ENCODE measurements around the gene UVSSA.

The UVSSA gene

GRCh38 chr4:1348014-1348513, 1.1 kb downstream of the UVSSA start:
- in situ Hi-C loops (cut with MboI; ENCODE audit: low sequenced_read_pairs) = no loop called here

DNA sequence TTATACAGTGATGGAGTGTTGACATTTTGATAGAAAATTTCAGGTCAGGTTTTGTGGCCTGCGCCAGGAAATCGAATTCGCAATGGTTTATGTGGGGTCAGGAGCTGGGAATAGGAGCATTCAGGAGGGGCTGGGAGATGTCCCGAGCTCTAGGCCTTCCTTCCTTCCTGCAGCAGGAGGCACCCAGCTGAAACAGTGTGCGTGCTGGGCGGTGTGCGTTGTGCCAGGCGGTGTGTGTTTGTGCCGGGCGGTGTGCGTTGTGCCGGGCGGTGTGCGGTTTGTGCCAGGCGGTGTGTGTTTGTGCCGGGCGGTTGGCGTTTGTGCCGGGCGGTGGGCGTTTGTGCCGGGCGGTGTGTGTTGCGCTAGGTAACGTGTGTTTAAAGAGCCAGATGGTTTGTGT, 1.7 kb downstream of the UVSSA start:
- in situ Hi-C loops (cut with MboI; ENCODE audit: low sequenced_read_pairs) = no loop called here

DNA sequence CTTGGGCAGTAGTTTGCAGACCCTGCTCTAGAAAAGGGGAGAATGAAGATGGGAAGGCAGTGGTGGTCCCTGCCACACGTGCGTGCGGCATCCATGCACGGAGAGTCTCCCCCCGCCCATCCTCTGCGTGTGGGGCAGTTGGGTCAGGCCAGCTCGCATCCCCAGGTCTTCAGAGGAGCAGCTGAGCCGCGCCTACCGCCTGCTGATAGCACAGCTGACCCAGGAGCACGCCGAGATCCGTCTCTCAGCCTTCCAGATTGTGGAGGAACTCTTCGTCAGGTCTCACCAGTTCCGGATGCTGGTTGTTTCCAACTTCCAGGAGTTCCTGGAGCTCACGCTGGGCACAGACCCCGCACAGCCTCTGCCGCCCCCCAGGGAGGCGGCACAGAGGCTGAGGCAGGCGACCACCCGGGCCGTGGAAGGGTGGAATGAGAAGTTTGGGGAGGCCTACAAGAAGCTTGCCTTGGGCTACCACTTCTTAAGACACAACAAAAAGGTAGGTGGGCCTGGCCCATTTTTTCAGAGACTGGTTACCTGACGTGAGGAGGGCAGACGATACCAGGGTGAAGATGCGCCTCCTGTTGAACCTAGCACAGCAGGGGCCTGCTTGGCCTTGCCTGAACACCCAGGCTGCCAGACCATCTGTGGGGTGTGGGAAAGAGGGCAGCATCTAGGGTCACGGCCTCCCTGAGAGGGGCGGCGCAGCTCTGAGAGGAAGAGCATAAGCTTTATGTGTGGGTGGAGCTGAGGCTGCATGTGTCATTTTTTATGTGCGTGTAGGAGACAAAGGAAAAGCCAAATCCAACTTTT, 2.6 kb downstream of the UVSSA start:
- in situ Hi-C loops (cut with MboI; ENCODE audit: low sequenced_read_pairs) = no loop called here

GRCh38 chr4:1350169-1350520, 3.1 kb downstream of the UVSSA start:
- in situ Hi-C loops (cut with MboI; ENCODE audit: low sequenced_read_pairs) = no loop called here

DNA sequence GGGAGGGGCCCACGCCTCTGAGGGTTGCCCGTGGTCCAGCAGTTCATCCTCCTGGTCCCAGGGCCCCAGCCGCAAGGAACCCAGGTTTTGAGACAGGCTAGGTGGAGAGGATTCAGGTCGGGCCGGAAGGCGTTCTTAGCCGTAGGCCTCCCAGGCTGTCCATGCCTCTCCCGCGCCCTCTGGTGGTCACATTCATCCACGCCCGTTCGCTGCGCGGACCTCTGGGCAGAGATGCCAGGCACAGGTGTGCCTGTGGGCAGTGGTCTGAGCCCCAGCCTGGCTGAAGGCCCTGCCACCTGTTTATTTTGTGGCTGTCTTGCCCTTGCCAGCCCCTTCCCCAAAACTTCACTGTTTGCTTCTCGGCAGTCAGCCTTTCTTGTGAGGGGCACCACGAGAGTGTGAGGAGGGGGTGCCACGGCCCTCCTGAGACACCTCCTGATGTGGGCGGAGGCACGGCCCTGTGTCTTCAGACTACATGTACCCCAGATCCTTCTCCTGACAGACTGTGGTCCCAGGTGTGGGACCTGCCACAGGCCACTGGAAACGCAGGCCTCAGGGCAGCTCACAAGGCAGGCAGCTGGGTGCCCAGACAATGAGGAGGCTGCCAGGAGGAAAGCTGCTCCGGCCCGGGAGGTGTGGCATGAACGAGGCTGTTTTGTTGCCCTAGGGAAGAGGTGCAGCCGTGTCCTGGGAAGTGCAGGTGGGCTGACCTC, 5.0 kb downstream of the UVSSA start:
- in situ Hi-C loops (cut with MboI; ENCODE audit: low sequenced_read_pairs) = no loop called here

DNA sequence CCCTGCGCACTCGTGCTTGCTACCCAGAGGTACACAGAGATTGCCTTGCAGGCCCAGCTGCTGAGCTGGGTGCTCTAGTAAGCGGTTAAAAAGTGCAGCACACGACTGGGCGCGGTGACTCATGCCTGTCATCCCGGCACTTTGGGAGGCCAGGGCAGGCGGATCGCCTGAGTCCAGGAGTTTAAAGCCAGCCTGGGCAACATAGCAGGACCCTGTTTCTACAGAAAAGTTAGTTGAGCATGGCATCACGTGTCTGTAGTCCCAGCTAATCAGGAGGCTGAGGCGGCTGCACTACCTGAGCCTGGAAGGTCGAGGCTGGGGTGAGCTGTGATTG, 5.5 kb downstream of the UVSSA start:
- in situ Hi-C loops (cut with MboI; ENCODE audit: low sequenced_read_pairs) = no loop called here

DNA sequence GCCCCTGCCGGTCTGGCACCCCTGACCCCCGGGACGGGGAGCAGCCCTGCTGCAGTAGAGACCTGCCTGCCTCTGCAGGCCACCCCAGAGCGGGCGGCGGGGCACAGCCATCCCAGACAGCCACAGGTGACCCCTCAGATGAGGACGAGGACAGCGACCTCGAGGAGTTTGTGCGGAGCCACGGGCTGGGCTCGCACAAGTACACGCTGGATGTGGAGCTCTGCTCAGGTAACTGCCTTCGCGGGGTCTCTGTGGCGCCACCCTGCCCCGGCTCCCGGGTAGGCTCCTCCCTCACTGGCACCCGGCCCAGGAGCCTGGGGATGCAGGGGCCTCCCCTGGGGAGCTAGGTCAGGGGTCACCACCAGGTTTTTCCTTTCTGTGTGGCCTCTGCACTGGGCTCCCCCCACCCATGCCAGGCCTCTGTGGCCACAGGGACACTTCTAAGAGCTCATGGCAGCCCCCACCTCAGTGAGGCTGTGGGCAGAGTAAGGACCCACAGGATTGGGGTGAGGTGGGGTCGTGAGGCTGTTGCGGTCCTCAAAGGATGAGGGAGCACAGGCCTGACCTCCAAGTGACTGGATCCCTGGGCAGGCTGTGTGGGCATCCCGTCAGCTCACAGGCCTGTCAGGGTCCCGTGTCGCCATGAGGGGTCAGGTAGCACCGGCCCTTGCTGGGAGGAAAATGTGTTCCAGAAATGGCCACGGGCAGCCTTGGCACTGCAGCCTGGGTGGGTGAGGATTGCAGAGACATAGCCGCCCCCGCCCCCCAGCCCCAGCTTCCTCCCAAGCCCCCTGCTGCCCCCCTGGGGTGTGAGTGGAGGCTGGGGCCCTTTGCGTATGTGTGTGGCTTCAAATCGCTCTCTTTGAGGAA, 6.4 kb downstream of the UVSSA start:
- in situ Hi-C loops (cut with MboI; ENCODE audit: low sequenced_read_pairs) = no loop called here

DNA sequence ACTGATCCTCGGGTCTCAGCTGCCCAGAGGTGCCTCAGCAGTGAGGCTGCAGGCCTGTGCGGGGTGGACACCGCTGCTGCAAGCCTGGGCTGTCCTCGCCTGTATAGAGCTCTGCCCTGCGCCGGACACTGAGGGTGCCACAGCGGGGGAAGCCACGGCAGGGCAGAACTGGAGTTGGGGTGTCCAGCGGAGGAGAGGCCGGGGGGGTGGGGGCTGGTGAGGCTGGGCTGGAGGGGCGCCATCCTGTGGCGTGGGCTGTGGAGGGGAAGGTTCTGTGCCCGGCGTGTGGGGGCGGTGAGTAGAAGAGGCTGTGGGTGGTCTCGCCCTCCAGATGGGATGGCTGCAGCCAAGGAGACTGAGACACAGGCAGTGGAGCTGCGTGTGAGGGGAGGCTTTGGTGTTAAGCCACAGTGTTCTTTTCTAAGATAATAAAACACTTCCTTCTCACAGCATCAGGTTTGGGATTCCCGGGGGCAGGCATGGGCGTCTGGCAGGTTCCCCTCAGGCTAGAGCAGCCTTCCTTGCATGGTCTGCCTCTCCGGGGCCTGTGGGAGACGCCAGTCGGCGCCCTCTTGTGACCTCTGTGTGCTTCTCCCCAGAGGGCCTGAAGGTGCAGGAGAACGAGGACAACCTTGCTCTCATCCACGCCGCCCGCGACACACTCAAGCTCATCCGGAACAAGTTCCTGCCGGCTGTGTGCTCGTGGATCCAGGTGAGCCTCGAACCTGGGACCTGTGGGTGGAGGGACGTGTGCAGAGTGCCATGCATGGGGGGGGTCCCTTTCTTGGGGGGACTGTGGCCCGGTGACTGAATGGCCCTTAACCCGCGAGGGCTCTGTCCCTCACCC, 7.4 kb downstream of the UVSSA start:
- in situ Hi-C loops (cut with MboI; ENCODE audit: low sequenced_read_pairs) = no loop called here

DNA sequence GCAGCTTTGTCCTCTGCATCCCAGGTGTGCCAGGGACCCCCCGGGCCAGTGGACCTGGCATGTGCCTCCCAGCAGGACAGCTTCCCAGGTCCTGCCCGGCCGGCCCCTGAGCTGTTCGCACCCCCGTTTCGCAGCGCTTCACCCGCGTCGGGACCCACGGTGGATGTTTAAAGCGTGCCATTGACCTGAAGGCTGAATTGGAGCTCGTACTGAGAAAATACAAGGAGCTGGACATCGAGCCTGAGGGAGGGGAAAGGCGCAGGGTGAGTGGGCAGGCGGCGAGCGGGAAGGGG, 7.9 kb downstream of the UVSSA start:
- in situ Hi-C loops (cut with MboI; ENCODE audit: low sequenced_read_pairs) = no loop called here

- in situ Hi-C loops (cut with MboI; ENCODE audit: low sequenced_read_pairs) = no loop called here
Observed at GRCh38 chr4:1355378-1355777, 8.4 kb downstream of the UVSSA start.

- in situ Hi-C loops (cut with MboI; ENCODE audit: low sequenced_read_pairs) = no loop called here
Observed at GRCh38 chr4:1356181-1356998, 9.4 kb downstream of the UVSSA start.

DNA sequence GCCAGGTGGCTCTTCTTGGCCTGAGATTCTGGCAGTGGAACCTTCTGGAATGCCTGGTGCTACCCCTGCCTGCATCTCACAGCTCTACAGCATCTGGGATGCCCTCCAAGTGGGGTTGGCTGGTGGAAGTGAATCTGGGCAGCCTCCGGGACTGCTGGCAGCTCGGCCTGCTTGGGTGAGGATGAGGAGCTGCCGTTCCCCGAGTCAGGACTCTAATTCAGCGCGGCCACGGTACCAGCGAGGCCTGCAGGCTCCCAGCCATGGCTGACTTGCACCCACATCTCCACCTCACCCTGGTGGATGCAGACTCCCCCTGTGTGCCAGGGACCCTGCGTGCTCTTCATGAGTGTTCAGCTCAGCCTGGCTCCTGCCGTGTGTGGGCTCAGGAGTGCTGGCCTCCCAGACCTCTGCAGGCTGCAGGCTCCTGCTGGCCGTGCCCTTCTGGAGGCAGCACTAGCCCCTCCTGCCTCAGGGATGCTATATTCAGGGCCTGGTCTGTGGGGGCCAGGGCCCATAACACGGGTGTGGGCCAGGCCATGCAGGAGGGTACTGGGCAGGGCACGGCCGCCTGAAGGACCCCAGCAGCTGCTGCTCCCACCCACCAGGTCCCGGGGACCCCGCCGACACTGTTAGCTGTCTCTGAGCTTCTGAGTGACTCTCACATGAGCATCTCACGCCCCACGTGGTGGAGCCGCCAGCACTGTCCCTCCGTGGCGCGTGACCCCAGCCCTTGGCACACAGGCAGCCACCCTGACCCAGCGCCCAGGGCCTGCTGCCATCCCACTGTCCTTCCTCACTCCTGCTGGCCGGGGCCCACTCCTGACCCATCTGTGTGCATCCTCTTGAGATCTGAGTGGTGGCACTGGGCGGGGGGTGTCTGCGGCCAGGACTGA, 10.6 kb downstream of the UVSSA start:
- in situ Hi-C loops (cut with MboI; ENCODE audit: low sequenced_read_pairs) = no loop called here

GRCh38 chr4:1358421-1359143, 11.6 kb downstream of the UVSSA start:
- in situ Hi-C loops (cut with MboI; ENCODE audit: low sequenced_read_pairs) = no loop called here

DNA sequence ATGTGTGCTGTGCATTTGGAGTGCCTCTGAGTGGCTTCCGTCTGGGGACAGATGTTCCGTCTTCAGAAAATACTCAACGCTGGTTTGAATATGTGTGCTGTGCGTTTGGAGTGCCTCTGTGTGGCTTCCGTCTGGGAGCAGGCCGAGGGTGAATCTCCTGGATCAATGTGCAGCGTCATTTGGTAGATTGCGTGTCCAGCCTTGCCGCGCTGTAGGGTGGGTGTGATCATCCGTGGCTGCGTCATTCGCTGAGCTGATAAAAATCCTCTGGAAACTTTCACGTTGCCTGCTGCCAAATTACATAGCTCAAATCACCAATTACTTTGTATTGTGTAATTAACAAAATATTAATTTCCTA, 12.1 kb downstream of the UVSSA start:
- in situ Hi-C loops (cut with MboI; ENCODE audit: low sequenced_read_pairs) = no loop called here

- in situ Hi-C loops (cut with MboI; ENCODE audit: low sequenced_read_pairs) = no loop called here
Observed at GRCh38 chr4:1359976-1360375, 13.0 kb downstream of the UVSSA start.

DNA sequence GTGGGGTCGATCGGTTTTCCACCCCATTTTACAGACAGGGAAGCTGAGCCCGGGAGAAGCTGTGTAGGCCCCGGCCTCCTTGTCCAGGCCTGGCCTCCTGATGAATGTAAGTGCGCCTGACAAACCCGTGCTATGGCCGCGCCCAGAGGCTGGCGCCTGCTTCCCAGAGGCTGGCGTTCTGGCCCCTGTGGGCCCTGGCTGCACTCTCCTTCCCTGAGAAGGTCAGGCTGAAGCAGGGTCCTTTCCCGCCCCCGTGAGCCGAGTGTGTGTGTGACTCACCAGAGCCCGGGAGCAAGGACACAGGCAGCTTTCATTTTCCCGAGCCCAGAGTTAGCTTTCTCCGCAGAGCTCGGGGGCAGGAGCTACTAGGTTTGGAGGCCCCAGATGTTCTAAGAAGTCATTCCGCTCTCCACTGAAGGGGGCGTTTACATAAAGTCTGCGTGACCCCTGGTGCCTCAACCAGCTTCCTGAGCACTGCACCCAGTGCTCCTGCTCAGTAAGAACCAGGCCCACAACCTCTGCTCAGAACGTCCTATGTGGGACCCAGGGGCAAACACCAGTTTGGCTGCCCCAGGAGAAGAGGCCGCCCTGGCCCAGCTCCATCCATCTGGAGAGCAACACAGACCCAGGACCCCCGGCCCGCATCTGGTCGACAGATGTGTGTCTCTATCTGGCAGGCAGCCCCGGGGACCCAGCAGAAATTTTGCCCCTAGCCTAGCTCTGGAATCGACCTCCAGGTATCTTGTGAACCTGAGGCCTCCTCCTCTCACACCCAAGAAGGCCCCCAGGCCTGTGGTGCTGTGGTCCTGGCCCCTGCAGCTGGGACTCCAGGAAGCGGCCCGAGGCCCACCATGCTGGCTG, 13.6 kb downstream of the UVSSA start:
- in situ Hi-C loops (cut with MboI; ENCODE audit: low sequenced_read_pairs) = no loop called here

- in situ Hi-C loops (cut with MboI; ENCODE audit: low sequenced_read_pairs) = no loop called here
Observed at GRCh38 chr4:1361431-1361830, 14.4 kb downstream of the UVSSA start.

DNA sequence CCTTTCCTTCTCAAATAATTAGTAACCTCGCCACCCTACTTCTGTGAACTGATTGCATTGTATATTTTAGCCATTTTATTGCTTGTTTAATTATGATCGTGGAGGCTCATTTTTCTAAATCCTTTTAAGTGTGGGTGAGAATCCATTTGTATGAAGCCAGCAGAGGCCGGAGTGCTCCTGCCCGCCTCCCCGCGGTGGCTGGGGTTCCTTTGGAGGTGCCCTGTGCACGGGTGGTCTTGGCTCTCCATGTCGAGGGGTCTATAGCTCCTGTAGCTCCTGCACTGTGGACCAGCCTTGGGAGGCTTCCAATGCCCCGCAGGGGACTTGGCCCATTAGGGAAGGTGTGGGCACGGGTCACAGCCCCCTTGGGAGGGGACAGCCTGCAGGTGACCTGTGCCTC, 15.0 kb downstream of the UVSSA start:
- in situ Hi-C loops (cut with MboI; ENCODE audit: low sequenced_read_pairs) = no loop called here

All from hTERT RPE-1 (cell line).